ENCODE data around the gene ATP2C2.

DNA sequence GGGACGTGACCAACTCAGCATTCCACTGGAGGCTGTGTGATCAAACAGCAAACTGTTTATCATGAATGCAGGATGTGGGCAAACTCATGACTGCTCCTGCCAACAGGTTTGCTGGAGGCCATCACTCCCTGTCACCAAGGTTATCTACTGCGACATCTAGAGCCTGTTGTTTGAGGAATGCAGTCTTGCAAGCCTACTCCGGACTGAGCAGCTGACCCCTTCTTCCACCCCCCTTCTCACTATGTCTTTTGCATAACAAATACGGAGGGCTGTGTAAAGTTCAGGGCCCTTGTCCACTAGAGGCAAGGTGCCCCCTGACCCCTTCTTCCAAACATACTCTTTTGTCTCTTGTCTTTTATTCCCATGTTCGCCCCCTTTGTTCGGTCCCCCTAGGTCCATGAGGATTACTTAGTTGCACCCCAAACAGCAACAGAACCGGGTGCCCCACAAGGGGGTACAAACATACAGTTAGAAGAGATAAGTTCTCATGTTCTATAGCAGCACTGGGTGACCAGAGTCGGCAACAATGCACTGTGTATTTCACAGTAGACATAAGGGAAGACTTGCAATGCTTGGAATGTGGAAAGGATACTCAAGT lies 107.4 kb downstream of the ATP2C2 start:
- TF ChIP-seq, protein P1, sequence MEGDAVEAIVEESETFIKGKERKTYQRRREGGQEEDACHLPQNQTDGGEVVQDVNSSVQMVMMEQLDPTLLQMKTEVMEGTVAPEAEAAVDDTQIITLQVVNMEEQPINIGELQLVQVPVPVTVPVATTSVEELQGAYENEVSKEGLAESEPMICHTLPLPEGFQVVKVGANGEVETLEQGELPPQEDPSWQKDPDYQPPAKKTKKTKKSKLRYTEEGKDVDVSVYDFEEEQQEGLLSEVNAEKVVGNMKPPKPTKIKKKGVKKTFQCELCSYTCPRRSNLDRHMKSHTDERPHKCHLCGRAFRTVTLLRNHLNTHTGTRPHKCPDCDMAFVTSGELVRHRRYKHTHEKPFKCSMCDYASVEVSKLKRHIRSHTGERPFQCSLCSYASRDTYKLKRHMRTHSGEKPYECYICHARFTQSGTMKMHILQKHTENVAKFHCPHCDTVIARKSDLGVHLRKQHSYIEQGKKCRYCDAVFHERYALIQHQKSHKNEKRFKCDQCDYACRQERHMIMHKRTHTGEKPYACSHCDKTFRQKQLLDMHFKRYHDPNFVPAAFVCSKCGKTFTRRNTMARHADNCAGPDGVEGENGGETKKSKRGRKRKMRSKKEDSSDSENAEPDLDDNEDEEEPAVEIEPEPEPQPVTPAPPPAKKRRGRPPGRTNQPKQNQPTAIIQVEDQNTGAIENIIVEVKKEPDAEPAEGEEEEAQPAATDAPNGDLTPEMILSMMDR (IDR thresholded peaks at IDR 0.05), result no peak
- TF ChIP-seq EZH2 (IDR thresholded peaks at IDR 0.05; ENCODE audit: borderline replicate concordance, insufficient read depth, low read depth, low read length, poor library complexity, severe bottlenecking), result no peak

All from B cell (primary cell).